Suprapubic skin (tissue), 3 donors: ENCODE data around the gene ARL5A.

Experiments used
- POLR2AphosphoS5 ChIP-seq, 3 donors: sonication (generic); formaldehyde crosslinking; IDR thresholded peaks; one replicate each; pipeline ENCODE4 v1.6.1; 2017; ENCODE audit warnings: antibody characterized with exemption in 3 of 3
- TF ChIP-seq, protein P1 (sequence below), 2 donors: fragments of 200-600 bp in 1 of 2; fragments of 450-650 bp in 1 of 2; sonication (generic) in 1 of 2; IDR thresholded peaks; one replicate each; pipeline ENCODE4 v1.5.1; 2016 to 2019; ENCODE audit warnings: antibody characterized with exemption in 2 of 2, mild to moderate bottlenecking in 1 of 2, moderate library complexity in 1 of 2

DNA sequence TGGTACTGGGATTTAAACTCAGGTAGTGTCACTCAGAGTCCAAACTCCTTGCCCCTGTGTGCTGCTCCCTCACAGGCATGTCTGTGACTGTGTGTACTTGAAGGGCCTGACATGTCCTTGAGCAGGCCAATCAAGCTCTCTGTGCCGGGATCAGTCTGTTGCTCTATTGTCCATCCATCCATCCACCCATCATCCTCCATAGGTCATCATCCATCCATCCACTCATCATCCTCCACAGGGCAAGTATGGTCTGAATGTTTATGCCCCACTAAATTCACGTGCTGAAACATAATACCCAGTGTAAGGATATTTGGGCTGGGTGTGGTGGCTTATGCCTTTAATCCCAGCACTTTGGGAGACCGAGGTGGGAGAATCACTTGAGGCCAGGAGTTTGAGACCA lies 69.5 kb downstream of the ARL5A start:
- no peak for TF ChIP-seq POLR2AphosphoS5 (IDR thresholded peaks at IDR 0.05)
- TF ChIP-seq, protein P1, sequence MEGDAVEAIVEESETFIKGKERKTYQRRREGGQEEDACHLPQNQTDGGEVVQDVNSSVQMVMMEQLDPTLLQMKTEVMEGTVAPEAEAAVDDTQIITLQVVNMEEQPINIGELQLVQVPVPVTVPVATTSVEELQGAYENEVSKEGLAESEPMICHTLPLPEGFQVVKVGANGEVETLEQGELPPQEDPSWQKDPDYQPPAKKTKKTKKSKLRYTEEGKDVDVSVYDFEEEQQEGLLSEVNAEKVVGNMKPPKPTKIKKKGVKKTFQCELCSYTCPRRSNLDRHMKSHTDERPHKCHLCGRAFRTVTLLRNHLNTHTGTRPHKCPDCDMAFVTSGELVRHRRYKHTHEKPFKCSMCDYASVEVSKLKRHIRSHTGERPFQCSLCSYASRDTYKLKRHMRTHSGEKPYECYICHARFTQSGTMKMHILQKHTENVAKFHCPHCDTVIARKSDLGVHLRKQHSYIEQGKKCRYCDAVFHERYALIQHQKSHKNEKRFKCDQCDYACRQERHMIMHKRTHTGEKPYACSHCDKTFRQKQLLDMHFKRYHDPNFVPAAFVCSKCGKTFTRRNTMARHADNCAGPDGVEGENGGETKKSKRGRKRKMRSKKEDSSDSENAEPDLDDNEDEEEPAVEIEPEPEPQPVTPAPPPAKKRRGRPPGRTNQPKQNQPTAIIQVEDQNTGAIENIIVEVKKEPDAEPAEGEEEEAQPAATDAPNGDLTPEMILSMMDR (IDR thresholded peaks at IDR 0.05): no peak
